ENCODE data around the gene SLC39A8. TPM values are rescaled to one million over a fixed set of nuclear protein-coding genes. Genes with fewer than 3 reads are reported as not detected.

SLC39A8 gene
- total and polyA plus RNA-seq, 5 donors from 2014 or later, result 18.6 to 29.8 (median 23.7) TPM

- ATAC-seq (ENCODE audit: low read depth in 2 of 2), result no peak
- H3K4me3 ChIP-seq (ENCODE audit: low read depth, low read length), result no peak overlapping the region
- H3K36me3 ChIP-seq (ENCODE audit: control insufficient read depth, insufficient read depth, low read length), result no peaks in the 10 kb centered on the region
- H3K9me3 Mint-ChIP-seq, result peaks cover 0 to 2% (median 0%) of the 10 kb centered on the region in 7 donors
- H3K27ac ChIP-seq (ENCODE audit: insufficient read depth, low read length, poor library complexity, severe bottlenecking), result no peak overlapping the region
- no peaks in the 10 kb centered on the region for H3K27me3 Mint-ChIP-seq
- no peaks in the 10 kb centered on the region for H3K27me3 ChIP-seq (ENCODE audit: control insufficient read depth, insufficient read depth, low read length)
- peak overlapping the region in 1 of 3 donors; percentile 3 for H3K27ac Mint-ChIP-seq
- peaks cover 26% of the 10 kb centered on the region for H3K36me3 Mint-ChIP-seq
- no peak for DNase-seq
- H3K4me1 Mint-ChIP-seq, result peaks cover 0 to 11% (median 6%) of the 10 kb centered on the region in 4 donors
- H3K4me1 ChIP-seq (ENCODE audit: control insufficient read depth, insufficient read depth, low read length, poor library complexity, severe bottlenecking), result no peaks in the 10 kb centered on the region
- no peaks in the 10 kb centered on the region for H3K9me3 ChIP-seq (ENCODE audit: control insufficient read depth in 2 of 2, low read length in 2 of 2)
- no peak overlapping the region for H3K4me3 Mint-ChIP-seq
These were observed 32.9 kb downstream of the SLC39A8 start for GRCh38 chr4:102312417-102312816.

- ATAC-seq (ENCODE audit: low read depth in 2 of 2) (no peak), DNase-seq (no peak)
- H3K27ac Mint-ChIP-seq, result no peak overlapping the region
- H3K4me3 Mint-ChIP-seq, result no peak overlapping the region
- no peaks in the 10 kb centered on the region for H3K27me3 Mint-ChIP-seq
- Histone ChIP-seq H3K4me3 (ENCODE audit: low read depth, low read length) (no peak overlapping the region), H3K9me3 (ENCODE audit: control insufficient read depth in 2 of 2, low read length in 2 of 2) (no peaks in the 10 kb centered on the region), H3K36me3 (ENCODE audit: control insufficient read depth, insufficient read depth, low read length) (no peaks in the 10 kb centered on the region), H3K4me1 (ENCODE audit: control insufficient read depth, insufficient read depth, low read length, poor library complexity, severe bottlenecking) (no peaks in the 10 kb centered on the region), H3K27me3 (ENCODE audit: control insufficient read depth, insufficient read depth, low read length) (no peaks in the 10 kb centered on the region), H3K27ac (ENCODE audit: insufficient read depth, low read length, poor library complexity, severe bottlenecking) (no peak overlapping the region)
- H3K4me1 Mint-ChIP-seq, result peaks cover 0 to 11% (median 6%) of the 10 kb centered on the region in 4 donors
- H3K36me3 Mint-ChIP-seq, result peaks cover 26% of the 10 kb centered on the region
- H3K9me3 Mint-ChIP-seq, result peaks cover 0 to 2% (median 0%) of the 10 kb centered on the region in 7 donors
These were observed 33.4 kb downstream of the SLC39A8 start for GRCh38 chr4:102311912-102312311.

GRCh38 chr4:102311407-102311806 is 33.9 kb downstream of the SLC39A8 start:
- H3K9me3 Mint-ChIP-seq, result peaks cover 0 to 2% (median 0%) of the 10 kb centered on the region in 7 donors

DNA sequence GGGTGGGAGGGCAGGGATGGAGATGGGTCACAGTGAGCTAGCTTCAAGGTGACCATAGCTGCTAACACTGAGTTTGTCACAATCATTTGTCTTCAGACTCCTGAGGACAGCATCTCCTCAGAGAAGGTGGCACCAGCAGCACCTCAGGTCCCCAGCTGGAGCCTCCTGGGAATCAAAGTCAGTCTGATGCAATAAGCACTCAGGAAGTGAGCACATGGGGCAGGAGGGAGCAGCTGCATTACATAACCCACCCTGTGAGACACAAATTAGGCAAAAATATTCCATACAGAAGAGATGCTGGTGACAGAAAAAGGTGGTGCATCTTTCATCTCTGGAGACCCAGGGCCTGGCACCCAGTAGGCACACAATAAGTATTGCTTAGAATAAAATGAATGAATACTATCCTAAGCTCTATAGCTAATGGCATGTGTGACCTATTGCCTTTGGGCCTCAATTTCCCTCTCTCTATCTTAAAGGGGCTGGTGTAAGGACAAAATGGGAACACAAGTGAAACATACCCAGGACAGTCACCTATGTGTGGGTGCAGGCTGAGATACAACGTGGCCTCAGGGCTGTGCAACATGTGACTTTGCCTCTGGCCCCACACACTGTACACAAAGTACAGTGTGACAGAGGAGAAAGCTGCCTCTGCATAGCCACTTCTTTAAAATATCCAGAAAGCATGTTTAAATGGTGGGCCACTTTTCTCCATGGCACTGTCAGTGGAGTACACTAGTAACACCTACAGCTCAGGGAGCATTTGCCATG is 37.1 kb downstream of the SLC39A8 start:
- Mint-ChIP-seq H3K27me3 (no peaks in the 10 kb centered on the region), H3K9me3 (no peaks in the 10 kb centered on the region)
- ATAC-seq (ENCODE audit: low read depth in 2 of 2), result no peak

More at GRCh38 chr4:102311407-102311806, 33.9 kb downstream of the SLC39A8 start:
- H3K4me3 Mint-ChIP-seq, result no peak overlapping the region
- peaks cover 0 to 9% (median 6%) of the 10 kb centered on the region in 4 donors for H3K4me1 Mint-ChIP-seq
- ATAC-seq (ENCODE audit: low read depth in 2 of 2), result no peak
- H3K27me3 Mint-ChIP-seq, result no peaks in the 10 kb centered on the region
- no peaks in the 10 kb centered on the region for H3K27me3 ChIP-seq (ENCODE audit: control insufficient read depth, insufficient read depth, low read length)
- H3K27ac ChIP-seq (ENCODE audit: insufficient read depth, low read length, poor library complexity, severe bottlenecking), result no peak overlapping the region
- DNase-seq, result no peak
- no peak overlapping the region for H3K27ac Mint-ChIP-seq
- H3K9me3 ChIP-seq (ENCODE audit: control insufficient read depth in 2 of 2, low read length in 2 of 2), result no peaks in the 10 kb centered on the region
- no peaks in the 10 kb centered on the region for H3K36me3 ChIP-seq (ENCODE audit: control insufficient read depth, insufficient read depth, low read length)
- H3K4me1 ChIP-seq (ENCODE audit: control insufficient read depth, insufficient read depth, low read length, poor library complexity, severe bottlenecking), result no peaks in the 10 kb centered on the region
- H3K4me3 ChIP-seq (ENCODE audit: low read depth, low read length), result no peak overlapping the region
- peaks cover 29% of the 10 kb centered on the region for H3K36me3 Mint-ChIP-seq

GRCh38 chr4:102305666-102306065 is 39.6 kb downstream of the SLC39A8 start:
- ATAC-seq (ENCODE audit: low read depth in 2 of 2) (no peak), DNase-seq (no peak)
- no peaks in the 10 kb centered on the region for H3K27me3 Mint-ChIP-seq
- no peaks in the 10 kb centered on the region for H3K9me3 Mint-ChIP-seq
- peaks cover 0 to 12% (median 4%) of the 10 kb centered on the region in 4 donors for H3K4me1 Mint-ChIP-seq
- Histone ChIP-seq H3K27ac (ENCODE audit: insufficient read depth, low read length, poor library complexity, severe bottlenecking) (no peak overlapping the region), H3K36me3 (ENCODE audit: control insufficient read depth, insufficient read depth, low read length) (peaks cover 2% of the 10 kb centered on the region), H3K4me3 (ENCODE audit: low read depth, low read length) (no peak overlapping the region), H3K9me3 (ENCODE audit: control insufficient read depth in 2 of 2, low read length in 2 of 2) (no peaks in the 10 kb centered on the region), H3K4me1 (ENCODE audit: control insufficient read depth, insufficient read depth, low read length, poor library complexity, severe bottlenecking) (no peaks in the 10 kb centered on the region), H3K27me3 (ENCODE audit: control insufficient read depth, insufficient read depth, low read length) (no peaks in the 10 kb centered on the region)
- peak overlapping the region in 2 of 3 donors; percentile 2 to 3 for H3K27ac Mint-ChIP-seq
- H3K4me3 Mint-ChIP-seq, result no peak overlapping the region
- H3K36me3 Mint-ChIP-seq, result peaks cover 21% of the 10 kb centered on the region

More for the DNA sequence above, 37.1 kb downstream of the SLC39A8 start:
- H3K4me1 ChIP-seq (ENCODE audit: control insufficient read depth, insufficient read depth, low read length, poor library complexity, severe bottlenecking), result no peaks in the 10 kb centered on the region
- H3K4me3 ChIP-seq (ENCODE audit: low read depth, low read length), result no peak overlapping the region
- Mint-ChIP-seq H3K27ac (peak overlapping the region in 1 of 3 donors; percentile 31), H3K4me1 (peaks cover 0 to 7% (median 3%) of the 10 kb centered on the region in 4 donors), H3K4me3 (no peak overlapping the region), H3K36me3 (peaks cover 20% of the 10 kb centered on the region)
- peaks cover 2% of the 10 kb centered on the region for H3K36me3 ChIP-seq (ENCODE audit: control insufficient read depth, insufficient read depth, low read length)
- no peak overlapping the region for H3K27ac ChIP-seq (ENCODE audit: insufficient read depth, low read length, poor library complexity, severe bottlenecking)
- no peaks in the 10 kb centered on the region for H3K9me3 ChIP-seq (ENCODE audit: control insufficient read depth in 2 of 2, low read length in 2 of 2)
- H3K27me3 ChIP-seq (ENCODE audit: control insufficient read depth, insufficient read depth, low read length), result no peaks in the 10 kb centered on the region
- DNase-seq, result no peak

DNA sequence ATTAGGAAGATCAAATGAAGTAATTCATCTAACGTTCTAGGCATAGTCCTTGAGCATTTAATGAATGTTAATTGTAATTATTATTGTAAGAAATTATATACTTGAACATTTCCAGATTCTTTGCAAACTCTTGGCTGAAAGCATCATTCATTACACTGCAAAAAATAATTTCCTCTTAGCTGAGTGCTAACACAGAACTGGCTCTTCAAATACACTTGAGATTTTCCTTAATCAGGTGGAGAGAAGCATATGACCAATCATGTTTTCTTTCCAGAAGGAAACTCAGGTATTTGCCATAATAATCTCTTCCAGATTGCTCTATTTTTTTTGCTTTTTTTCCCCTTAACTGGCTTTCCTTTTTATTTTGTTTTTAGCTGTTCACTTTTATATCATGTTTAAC is 42.5 kb downstream of the SLC39A8 start:
- Mint-ChIP-seq H3K4me1 (peaks cover 0 to 5% (median 1%) of the 10 kb centered on the region in 4 donors), H3K36me3 (peaks cover 21% of the 10 kb centered on the region)

DNA sequence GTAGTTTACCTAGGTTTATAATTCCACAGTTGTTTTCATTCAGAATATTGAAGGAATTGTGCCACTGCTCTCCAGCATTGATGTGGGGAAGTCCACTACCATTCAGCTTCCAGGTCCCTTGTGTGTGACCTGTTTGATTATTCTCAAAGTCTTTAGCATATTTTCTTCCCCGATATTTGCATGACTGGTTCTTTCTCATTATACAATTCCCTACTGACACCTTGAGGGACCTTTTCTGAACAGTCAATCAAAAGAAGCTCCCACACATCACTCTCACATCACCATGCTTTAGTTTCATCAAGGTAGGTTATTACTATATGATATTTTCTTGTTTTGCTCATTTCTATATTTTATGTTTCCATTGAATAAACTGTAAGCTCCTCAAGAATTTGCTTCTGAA is 44.1 kb downstream of the SLC39A8 start:
- Mint-ChIP-seq H3K9me3 (no peaks in the 10 kb centered on the region), H3K36me3 (peaks cover 28% of the 10 kb centered on the region)
- no peak for DNase-seq

More for the DNA sequence above, 42.5 kb downstream of the SLC39A8 start:
- Histone ChIP-seq H3K4me3 (ENCODE audit: low read depth, low read length) (no peak overlapping the region), H3K9me3 (ENCODE audit: control insufficient read depth in 2 of 2, low read length in 2 of 2) (no peaks in the 10 kb centered on the region), H3K4me1 (ENCODE audit: control insufficient read depth, insufficient read depth, low read length, poor library complexity, severe bottlenecking) (no peaks in the 10 kb centered on the region), H3K27me3 (ENCODE audit: control insufficient read depth, insufficient read depth, low read length) (no peaks in the 10 kb centered on the region), H3K27ac (ENCODE audit: insufficient read depth, low read length, poor library complexity, severe bottlenecking) (no peak overlapping the region), H3K36me3 (ENCODE audit: control insufficient read depth, insufficient read depth, low read length) (peaks cover 2% of the 10 kb centered on the region)
- Mint-ChIP-seq H3K27ac (peak overlapping the region in 1 of 3 donors; percentile 3), H3K4me3 (no peak overlapping the region), H3K27me3 (no peaks in the 10 kb centered on the region), H3K9me3 (no peaks in the 10 kb centered on the region)
- DNase-seq (no peak), ATAC-seq (ENCODE audit: low read depth in 2 of 2) (no peak)

More for the DNA sequence above, 44.1 kb downstream of the SLC39A8 start:
- Mint-ChIP-seq H3K4me1 (peaks cover 0 to 5% (median 1%) of the 10 kb centered on the region in 4 donors), H3K27ac (no peak overlapping the region), H3K27me3 (no peaks in the 10 kb centered on the region), H3K4me3 (no peak overlapping the region)
- H3K27ac ChIP-seq (ENCODE audit: insufficient read depth, low read length, poor library complexity, severe bottlenecking), result no peak overlapping the region
- ATAC-seq (ENCODE audit: low read depth in 2 of 2), result no peak
- H3K9me3 ChIP-seq (ENCODE audit: control insufficient read depth in 2 of 2, low read length in 2 of 2), result no peaks in the 10 kb centered on the region
- H3K4me3 ChIP-seq (ENCODE audit: low read depth, low read length), result no peak overlapping the region
- H3K36me3 ChIP-seq (ENCODE audit: control insufficient read depth, insufficient read depth, low read length), result peaks cover 2% of the 10 kb centered on the region
- H3K27me3 ChIP-seq (ENCODE audit: control insufficient read depth, insufficient read depth, low read length), result no peaks in the 10 kb centered on the region
- no peaks in the 10 kb centered on the region for H3K4me1 ChIP-seq (ENCODE audit: control insufficient read depth, insufficient read depth, low read length, poor library complexity, severe bottlenecking)
